ENCODE measurements around the gene CEP164.

DNA sequence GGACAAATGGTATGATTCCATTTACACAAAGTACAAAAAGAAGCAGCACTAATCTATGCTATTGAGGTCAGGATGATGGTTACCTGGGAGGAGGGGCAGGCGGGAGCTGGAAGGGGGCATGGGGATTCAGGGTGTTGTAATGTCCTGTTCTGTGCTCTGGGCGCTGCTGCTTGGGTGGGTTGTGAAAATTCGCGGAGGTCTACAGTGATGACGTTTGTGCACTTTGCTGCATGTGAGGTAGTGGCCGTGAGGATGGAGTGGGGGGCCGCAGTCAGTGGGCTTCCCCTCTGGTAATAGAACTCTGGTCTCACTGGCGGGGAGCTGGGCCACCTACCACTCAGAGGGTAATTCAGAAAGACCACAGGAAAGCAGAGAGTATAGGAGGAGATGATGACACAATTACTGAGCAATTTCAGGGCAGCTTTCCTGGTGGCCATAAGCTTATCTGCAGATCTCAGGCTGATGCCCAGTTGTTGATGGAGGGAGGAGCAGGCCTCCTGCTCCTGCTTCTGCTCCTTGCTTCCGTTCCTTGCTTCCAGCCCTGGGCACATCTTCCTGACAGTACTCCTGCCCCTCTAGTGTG, 121.5 kb downstream of the CEP164 start:
- TF ChIP-seq, protein P1, sequence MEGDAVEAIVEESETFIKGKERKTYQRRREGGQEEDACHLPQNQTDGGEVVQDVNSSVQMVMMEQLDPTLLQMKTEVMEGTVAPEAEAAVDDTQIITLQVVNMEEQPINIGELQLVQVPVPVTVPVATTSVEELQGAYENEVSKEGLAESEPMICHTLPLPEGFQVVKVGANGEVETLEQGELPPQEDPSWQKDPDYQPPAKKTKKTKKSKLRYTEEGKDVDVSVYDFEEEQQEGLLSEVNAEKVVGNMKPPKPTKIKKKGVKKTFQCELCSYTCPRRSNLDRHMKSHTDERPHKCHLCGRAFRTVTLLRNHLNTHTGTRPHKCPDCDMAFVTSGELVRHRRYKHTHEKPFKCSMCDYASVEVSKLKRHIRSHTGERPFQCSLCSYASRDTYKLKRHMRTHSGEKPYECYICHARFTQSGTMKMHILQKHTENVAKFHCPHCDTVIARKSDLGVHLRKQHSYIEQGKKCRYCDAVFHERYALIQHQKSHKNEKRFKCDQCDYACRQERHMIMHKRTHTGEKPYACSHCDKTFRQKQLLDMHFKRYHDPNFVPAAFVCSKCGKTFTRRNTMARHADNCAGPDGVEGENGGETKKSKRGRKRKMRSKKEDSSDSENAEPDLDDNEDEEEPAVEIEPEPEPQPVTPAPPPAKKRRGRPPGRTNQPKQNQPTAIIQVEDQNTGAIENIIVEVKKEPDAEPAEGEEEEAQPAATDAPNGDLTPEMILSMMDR (IDR thresholded peaks at IDR 0.05): no peak
- TF ChIP-seq POLR2A (IDR thresholded peaks at IDR 0.05): no peak
